SIG-M5 (cell line): ENCODE results near the gene TMEM252.

Experiments used
- DNase-seq: peaks from one replicate; lab custom pipeline; 2025; lab: John Stamatoyannopoulos, UW

Gene TMEM252

GRCh38 chr9:68541568-68541967, 885 bp upstream of the TMEM252 start:
- DNase-seq: no peak

GRCh38 chr9:68538200-68538599, 2.5 kb downstream of the TMEM252 start:
- no peak for DNase-seq

GRCh38 chr9:68537616-68537880, 3.1 kb downstream of the TMEM252 start:
- DNase-seq: no peak

- DNase-seq: no peak
These were observed 3.6 kb downstream of the TMEM252 start for GRCh38 chr9:68536876-68537615.

- no peak for DNase-seq
These were observed 7.0 kb downstream of the TMEM252 start for GRCh38 chr9:68533678-68534077.

- no peak for DNase-seq
These were observed 8.6 kb downstream of the TMEM252 start for GRCh38 chr9:68532131-68532530.

GRCh38 chr9:68530618-68531017, 10.1 kb downstream of the TMEM252 start:
- no peak for DNase-seq

GRCh38 chr9:68523367-68523936, 17.2 kb downstream of the TMEM252 start:
- DNase-seq: no peak

- DNase-seq: no peak
These were observed 17.7 kb downstream of the TMEM252 start for GRCh38 chr9:68522954-68523353.

GRCh38 chr9:68522131-68522530, 18.6 kb downstream of the TMEM252 start:
- peak; percentile 52 for DNase-seq

- DNase-seq: no peak
These were observed 25.2 kb downstream of the TMEM252 start for GRCh38 chr9:68515326-68516017.

- no peak for DNase-seq
These were observed 26.7 kb downstream of the TMEM252 start for GRCh38 chr9:68513981-68514380.

- DNase-seq: no peak
These were observed 27.3 kb downstream of the TMEM252 start for GRCh38 chr9:68513385-68513784.

GRCh38 chr9:68509689-68510088, 31.0 kb downstream of the TMEM252 start:
- no peak for DNase-seq

- DNase-seq: no peak
These were observed 32.1 kb downstream of the TMEM252 start for GRCh38 chr9:68508547-68508946.

GRCh38 chr9:68507806-68508145, 32.9 kb downstream of the TMEM252 start:
- no peak for DNase-seq

GRCh38 chr9:68507130-68507805, 33.4 kb downstream of the TMEM252 start:
- DNase-seq: no peak

- no peak for DNase-seq
These were observed 34.1 kb downstream of the TMEM252 start for GRCh38 chr9:68506551-68506950.

GRCh38 chr9:68505681-68506409, 34.8 kb downstream of the TMEM252 start:
- DNase-seq: no peak

GRCh38 chr9:68502279-68502678, 38.4 kb downstream of the TMEM252 start:
- no peak for DNase-seq

- DNase-seq: no peak
These were observed 40.0 kb downstream of the TMEM252 start for GRCh38 chr9:68500457-68501381.
